ENCODE results near the gene CETN1.

DNA sequence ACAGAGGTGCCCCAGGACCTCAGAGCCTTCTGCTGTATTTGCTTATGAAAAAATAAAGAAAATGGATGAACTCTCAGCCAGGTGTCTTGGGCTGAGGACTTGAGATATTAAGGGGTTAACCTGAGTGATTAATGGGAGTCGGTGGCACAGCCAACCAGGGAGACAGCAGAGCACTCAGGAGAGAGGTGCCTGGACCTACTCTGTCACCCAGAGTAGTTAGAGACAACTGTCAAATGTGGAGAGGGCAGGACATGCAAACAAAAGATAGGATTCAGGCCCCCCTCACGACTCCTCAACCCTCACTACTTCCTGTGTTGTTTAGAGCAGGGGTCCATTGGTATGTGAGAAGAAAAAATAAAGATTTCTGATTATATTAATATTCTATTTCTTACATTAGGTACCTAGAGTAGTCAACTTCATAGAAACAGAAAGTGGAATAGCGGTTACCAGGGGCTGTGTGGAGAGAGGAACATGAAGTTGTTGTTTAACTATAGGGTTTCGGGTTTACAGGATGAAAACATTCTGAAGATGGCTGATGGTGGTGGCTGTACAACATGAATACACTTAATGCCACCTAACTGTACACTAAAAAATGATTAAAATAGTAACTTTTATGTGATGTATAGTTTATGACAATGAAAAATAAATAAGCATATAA lies 28.6 kb upstream of the CETN1 start:
- TF ChIP-seq CTCF (IDR thresholded peaks at IDR 0.05) (no peak), POLR2A (IDR thresholded peaks at IDR 0.05) (no peak), POLR2AphosphoS5 (IDR thresholded peaks at IDR 0.05) (no peak)
